Activated T-helper 1 cell treated with anti-CD3 and anti-CD28 coated beads, Interleukin-12 subunit alpha, Interleukin-12 subunit beta, Interleukin-2, Interleukin-4 antibody, amounts not matched to agents 30 ng/mL and 10 ng/mL and 1 ng/mL, durations not matched to agents 14 hours and 24 hours and 36 hours (primary cell): ENCODE data around the gene PRKCA. TPM values are rescaled to one million over a fixed set of nuclear protein-coding genes. Genes with fewer than 3 reads are reported as not detected.
"Not testable (repeated sequence)": the region's sequence is repeated elsewhere in the genome, so short reads cannot be mapped to it uniquely, and the experiment has no call there.

Source experiments
- DNase-seq: peaks from one replicate; pipeline ENCODE4 v3.0.0; 2021; ENCODE audit warnings: low spot score
- H3K27ac Mint-ChIP-seq: one replicate; pipeline ENCODE4 v1.8.0; 2021; ENCODE audit warnings: mild to moderate bottlenecking, mixed read lengths
- H3K27me3 Mint-ChIP-seq: one replicate; pipeline ENCODE4 v1.8.0; 2022; ENCODE audit warnings: mild to moderate bottlenecking, moderate library complexity, mixed read lengths; ENCODE audit not compliant: insufficient read depth
- H3K36me3 Mint-ChIP-seq: one replicate; pipeline ENCODE4 v1.8.0; 2021; ENCODE audit warnings: low read depth, mixed read lengths
- H3K4me1 Mint-ChIP-seq: one replicate; pipeline ENCODE4 v1.8.0; 2021; ENCODE audit warnings: low read depth, mixed read lengths
- H3K4me3 Mint-ChIP-seq: one replicate; pipeline ENCODE4 v1.8.0; 2021; ENCODE audit warnings: mild to moderate bottlenecking, moderate library complexity, mixed read lengths
- H3K9me3 Mint-ChIP-seq: one replicate; pipeline ENCODE4 v1.8.0; 2021; ENCODE audit warnings: mixed read lengths
- intact Hi-C: fragments of 100-400 bp; cut with micrococcal nuclease; formaldehyde crosslinking; loops from one replicate; pipeline ENCODE4 v1.15.1; 2024
- total RNA-seq: library from RNA; stranded (reverse); gene quantifications from 2 replicates; pipeline ENCODE4 v1.2.3, GENCODE V29; 2022

PRKCA gene
- total RNA-seq, 1 donor from 2014 or later, result 157 TPM

- Mint-ChIP-seq H3K27me3 (no peaks in the 10 kb centered on the region), H3K4me3 (no peak overlapping the region), H3K9me3 (no peaks in the 10 kb centered on the region), H3K27ac (peak overlapping the region; percentile 78), H3K4me1 (peaks cover 52% of the 10 kb centered on the region), H3K36me3 (peaks cover 27% of the 10 kb centered on the region)
- intact Hi-C loops, result loop anchor here (2.0 to 5.0 kb wide), 3 partner anchors 39 to 510 kb away; no protein-coding TSS in a partner anchor
- DNase-seq, result no peak
Observed at GRCh38 chr17:66711881-66712321, 409.5 kb downstream of the PRKCA start.

DNA sequence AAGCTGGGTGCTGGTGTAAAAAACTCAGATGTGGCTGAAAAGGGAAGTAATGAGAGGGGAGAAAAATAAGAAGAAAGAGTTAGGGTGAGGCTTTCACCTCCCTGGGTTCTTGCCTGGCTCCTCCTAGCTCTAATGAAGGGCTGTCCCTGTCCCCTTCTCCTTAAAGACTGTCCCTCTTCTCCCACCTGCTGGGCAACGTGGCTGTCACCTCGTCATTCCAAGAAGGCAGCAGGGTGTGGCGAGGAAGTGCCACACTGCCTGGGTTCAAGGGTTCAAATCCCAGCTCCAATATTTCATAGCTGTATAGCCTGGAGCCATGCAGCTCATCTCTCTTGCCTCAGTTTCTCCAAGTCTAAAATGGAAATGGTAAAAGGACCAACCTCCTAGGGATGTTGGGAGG, 410.0 kb downstream of the PRKCA start:
- Mint-ChIP-seq H3K9me3 (no peaks in the 10 kb centered on the region), H3K27me3 (no peaks in the 10 kb centered on the region), H3K4me1 (peaks cover 48% of the 10 kb centered on the region), H3K27ac (peak overlapping the region; percentile 78), H3K4me3 (no peak overlapping the region), H3K36me3 (peaks cover 24% of the 10 kb centered on the region)
- DNase-seq, result no peak
- intact Hi-C loops, result loop anchor here (2.0 to 5.0 kb wide), 3 partner anchors 40 to 510 kb away; no protein-coding TSS in a partner anchor

DNA sequence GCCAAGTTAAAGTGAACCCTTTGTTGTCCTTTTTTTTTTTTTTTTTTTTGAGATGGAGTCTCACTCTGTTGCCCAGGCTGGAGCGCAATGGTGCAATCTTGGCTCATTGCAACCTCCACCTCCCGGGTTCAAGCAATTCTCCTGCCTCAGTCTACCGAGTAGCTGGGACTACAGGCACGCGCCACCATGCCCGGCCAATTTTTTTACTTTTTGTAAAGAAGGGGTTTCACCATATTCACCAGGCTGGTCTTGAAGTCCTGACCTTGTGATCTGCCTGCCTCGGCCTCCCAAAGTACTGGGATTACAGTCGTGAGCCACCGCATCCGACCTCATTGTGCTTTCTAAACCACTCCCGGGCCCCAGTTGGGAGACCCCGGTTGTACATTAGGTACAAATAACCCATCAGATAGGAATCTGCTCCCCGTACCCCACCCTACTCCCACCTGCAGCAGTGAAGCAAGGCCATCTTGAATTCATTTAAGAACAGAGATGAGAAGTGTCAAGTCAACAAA, 410.7 kb downstream of the PRKCA start:
- peaks cover 20% of the 10 kb centered on the region for H3K36me3 Mint-ChIP-seq
- peaks cover 50% of the 10 kb centered on the region for H3K4me1 Mint-ChIP-seq
- peak overlapping the region; percentile 20 for H3K4me3 Mint-ChIP-seq

DNA sequence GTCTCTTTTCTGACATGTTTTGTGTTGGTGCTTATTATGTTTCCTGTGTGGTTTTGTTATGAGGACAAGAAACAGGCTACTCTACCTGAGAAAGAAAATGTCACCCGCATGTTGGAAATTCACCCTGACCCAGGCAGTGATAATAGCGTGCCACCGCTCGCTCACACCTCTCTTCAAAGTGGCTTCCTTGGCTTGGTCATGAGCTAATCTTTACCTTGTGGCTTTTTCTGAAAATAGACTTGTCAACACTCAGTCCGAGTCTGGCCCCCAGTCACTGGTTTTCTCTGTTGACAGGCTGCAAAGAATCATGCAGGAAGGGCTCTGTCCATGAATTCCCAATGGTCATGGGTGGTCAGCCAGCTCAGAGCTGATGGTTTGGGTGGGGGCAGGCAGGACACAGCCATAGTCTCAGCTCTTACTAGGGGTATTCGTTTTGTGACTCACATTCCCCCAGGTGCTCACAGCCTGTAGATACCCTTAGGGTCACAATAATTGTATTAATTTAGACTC, 411.2 kb downstream of the PRKCA start:
- Mint-ChIP-seq H3K36me3 (peaks cover 20% of the 10 kb centered on the region), H3K4me3 (no peak overlapping the region), H3K27me3 (no peaks in the 10 kb centered on the region), H3K9me3 (no peaks in the 10 kb centered on the region), H3K4me1 (peaks cover 50% of the 10 kb centered on the region), H3K27ac (peak overlapping the region; percentile 91)
- intact Hi-C loops, result loop anchor here (2.0 to 5.0 kb wide), 3 partner anchors 41 to 511 kb away; no protein-coding TSS in a partner anchor
- peak; percentile 9 for DNase-seq

More for the DNA sequence above, 410.7 kb downstream of the PRKCA start:
- not testable (repeated sequence) for H3K27me3 Mint-ChIP-seq, DNase-seq, H3K9me3 Mint-ChIP-seq
- H3K27ac Mint-ChIP-seq, result peak overlapping the region; percentile 91
- intact Hi-C loops, result loop anchor here (2.0 to 5.0 kb wide), 3 partner anchors 40 to 511 kb away; no protein-coding TSS in a partner anchor

- intact Hi-C loops, result loop anchor here (1.0 to 5.0 kb wide), 4 partner anchors 192 to 942 kb away; no protein-coding TSS in a partner anchor
- Mint-ChIP-seq H3K36me3 (peaks cover 20% of the 10 kb centered on the region), H3K4me1 (peaks cover 54% of the 10 kb centered on the region), H3K27ac (peak overlapping the region; percentile 91), H3K9me3 (no peaks in the 10 kb centered on the region), H3K27me3 (no peaks in the 10 kb centered on the region), H3K4me3 (peak overlapping the region; percentile 35)
- no peak for DNase-seq
Observed at GRCh38 chr17:66714046-66715023, 411.9 kb downstream of the PRKCA start.

DNA sequence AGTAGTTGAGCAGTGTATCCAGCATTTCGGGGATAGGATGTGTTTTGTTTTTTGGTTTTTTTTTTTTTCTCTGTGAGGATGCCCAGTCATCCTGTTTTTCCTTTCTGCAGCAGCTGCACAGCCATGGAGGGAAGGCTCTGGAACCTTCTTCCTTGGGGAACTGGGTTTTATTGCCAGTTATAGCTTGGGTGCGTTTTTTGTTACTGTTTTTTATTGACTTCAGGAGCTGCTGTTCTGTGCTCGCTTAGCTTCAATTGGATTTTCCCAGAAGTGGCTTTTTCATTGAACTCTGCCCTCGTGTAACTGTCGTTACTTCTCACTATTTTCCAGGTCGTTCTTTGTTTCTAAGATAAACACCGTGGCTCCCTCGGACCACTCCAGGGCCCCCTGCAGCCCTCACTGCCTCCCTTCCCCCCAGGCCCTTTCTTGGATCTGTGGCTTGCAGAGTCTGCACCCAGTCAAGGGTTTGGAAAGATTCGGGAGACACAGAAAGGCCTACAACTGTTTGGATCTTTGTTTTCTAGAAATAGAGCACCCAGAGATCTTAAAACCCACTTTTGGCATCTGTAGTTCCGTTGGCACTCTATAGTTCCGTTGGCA, 412.8 kb downstream of the PRKCA start:
- Mint-ChIP-seq H3K36me3 (peaks cover 23% of the 10 kb centered on the region), H3K4me1 (peaks cover 54% of the 10 kb centered on the region), H3K9me3 (no peaks in the 10 kb centered on the region), H3K4me3 (no peak overlapping the region), H3K27me3 (no peaks in the 10 kb centered on the region), H3K27ac (peak overlapping the region; percentile 91)
- DNase-seq, result no peak
- intact Hi-C loops, result loop anchor here (1.0 to 5.0 kb wide), 3 partner anchors 191 to 943 kb away; no protein-coding TSS in a partner anchor

DNA sequence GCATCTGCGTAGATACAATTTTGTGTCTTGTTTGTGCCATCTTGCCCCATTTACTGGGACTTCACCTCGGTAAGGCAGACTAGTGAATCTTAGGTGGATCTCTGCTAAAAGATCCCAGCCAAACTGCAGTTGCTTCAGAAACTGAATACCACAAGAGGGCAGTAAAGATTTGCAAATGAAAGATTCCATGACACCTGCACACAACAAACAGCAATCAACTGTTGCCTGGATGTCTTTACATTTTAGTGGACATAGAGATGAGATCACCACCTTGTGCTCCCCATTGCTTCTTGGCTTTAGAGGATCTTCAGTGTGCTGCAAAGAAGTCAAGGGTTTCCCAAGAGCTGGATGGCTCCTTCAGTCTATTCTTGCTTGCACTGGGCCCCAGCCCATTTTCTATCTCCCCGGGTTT, 413.3 kb downstream of the PRKCA start:
- no peaks in the 10 kb centered on the region for H3K9me3 Mint-ChIP-seq
- no peak overlapping the region for H3K4me3 Mint-ChIP-seq
- H3K36me3 Mint-ChIP-seq, result peaks cover 23% of the 10 kb centered on the region
- H3K27me3 Mint-ChIP-seq, result no peaks in the 10 kb centered on the region
- peak overlapping the region; percentile 72 for H3K27ac Mint-ChIP-seq
- intact Hi-C loops, result loop anchor here (1.0 to 5.0 kb wide), 3 partner anchors 191 to 943 kb away; no protein-coding TSS in a partner anchor
- H3K4me1 Mint-ChIP-seq, result peaks cover 54% of the 10 kb centered on the region
- DNase-seq, result no peak

DNA sequence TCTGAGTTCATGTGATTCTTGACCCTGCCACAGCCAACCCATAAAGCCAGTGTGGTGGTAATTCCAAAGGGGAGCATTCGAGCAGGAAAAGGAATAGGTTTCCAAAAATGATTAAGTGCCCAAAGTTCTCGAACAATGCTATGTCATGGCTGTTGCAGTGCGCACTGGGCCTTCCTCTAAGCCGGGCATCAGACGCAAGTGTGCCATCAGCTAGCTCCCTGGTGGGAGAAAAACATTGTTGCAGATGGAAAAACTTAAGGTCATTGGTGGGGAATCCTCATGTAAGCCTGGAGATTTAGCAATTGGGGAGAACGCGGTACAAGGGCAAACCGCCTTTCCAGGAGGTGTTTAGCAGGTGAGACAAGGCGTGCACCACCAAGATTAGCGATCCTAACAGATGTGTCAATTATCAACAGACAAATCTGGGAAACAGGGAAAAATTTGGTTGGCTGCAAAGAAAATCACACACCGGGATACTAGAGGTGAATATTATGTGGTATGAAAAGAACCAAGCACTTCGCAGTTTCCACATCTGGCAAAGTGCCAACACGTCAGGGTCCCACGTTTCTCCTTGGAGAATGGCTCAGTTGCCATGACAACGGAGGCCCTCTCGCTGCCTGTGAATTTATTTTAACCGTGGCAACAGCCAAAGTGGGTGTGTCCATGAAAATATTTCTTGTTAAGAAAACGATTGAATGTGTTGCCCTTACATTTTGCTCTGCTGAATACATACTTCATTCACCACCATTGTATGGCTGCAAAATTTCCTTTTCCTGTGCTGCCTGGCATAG, 414.0 kb downstream of the PRKCA start:
- H3K9me3 Mint-ChIP-seq, result no peaks in the 10 kb centered on the region
- intact Hi-C loops, result loop anchor here (5.0 kb wide), 1 partner anchor 944 kb away; no protein-coding TSS in a partner anchor
- peaks cover 50% of the 10 kb centered on the region for H3K4me1 Mint-ChIP-seq
- peaks cover 20% of the 10 kb centered on the region for H3K36me3 Mint-ChIP-seq
- peak overlapping the region; percentile 72 for H3K27ac Mint-ChIP-seq
- H3K4me3 Mint-ChIP-seq, result no peak overlapping the region
- DNase-seq, result no peak
- H3K27me3 Mint-ChIP-seq, result no peaks in the 10 kb centered on the region

DNA sequence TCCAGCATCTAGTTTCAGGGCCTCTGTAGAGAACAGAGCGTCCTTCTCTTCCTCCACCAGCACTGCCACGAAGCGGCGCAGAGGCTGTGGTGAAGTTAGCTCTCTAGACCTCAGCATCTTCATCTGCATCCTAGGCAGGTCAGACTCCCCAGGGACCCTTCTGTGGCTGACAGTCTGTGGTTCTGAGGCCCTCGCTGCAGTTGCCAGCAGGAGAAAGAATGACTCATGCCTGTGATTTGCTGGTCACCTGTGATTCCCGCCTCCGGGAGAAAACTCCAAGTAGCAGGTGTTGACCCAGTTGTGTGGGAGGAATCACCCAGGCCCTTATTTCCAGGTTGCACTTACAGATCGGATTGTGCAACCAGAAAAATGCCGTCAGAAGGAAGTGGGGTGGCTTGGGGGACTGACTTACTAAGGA, 415.2 kb downstream of the PRKCA start:
- Mint-ChIP-seq H3K9me3 (no peaks in the 10 kb centered on the region), H3K4me3 (no peak overlapping the region), H3K27ac (no peak overlapping the region), H3K4me1 (peaks cover 38% of the 10 kb centered on the region), H3K27me3 (no peaks in the 10 kb centered on the region), H3K36me3 (peaks cover 20% of the 10 kb centered on the region)
- DNase-seq, result no peak
- intact Hi-C loops, result loop anchor here (5.0 kb wide), 1 partner anchor 945 kb away; no protein-coding TSS in a partner anchor

DNA sequence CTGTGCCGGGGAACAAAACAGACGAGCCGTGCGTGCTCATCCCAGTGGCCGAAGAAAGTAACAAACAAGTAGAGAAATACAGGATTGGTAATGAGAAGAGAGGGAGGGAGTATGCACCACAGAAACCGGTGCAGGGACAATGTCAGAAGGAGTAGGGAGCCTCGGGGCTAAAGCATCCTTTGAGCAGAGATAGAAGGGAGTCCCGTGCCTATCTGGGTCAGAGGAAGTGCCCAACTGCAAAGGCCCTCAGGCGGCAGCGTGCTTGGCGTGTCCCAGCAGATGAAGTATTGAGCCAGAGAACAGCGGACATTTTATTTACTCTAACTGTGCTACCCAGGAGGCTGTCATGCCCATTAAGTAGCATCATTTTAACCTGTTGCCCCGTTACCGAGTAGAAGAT, 417.6 kb downstream of the PRKCA start:
- Mint-ChIP-seq H3K27ac (no peak overlapping the region), H3K36me3 (peaks cover 12% of the 10 kb centered on the region), H3K4me3 (no peak overlapping the region), H3K27me3 (no peaks in the 10 kb centered on the region), H3K9me3 (no peaks in the 10 kb centered on the region), H3K4me1 (peaks cover 25% of the 10 kb centered on the region)
- intact Hi-C loops, result no loop called here
- DNase-seq, result no peak

DNA sequence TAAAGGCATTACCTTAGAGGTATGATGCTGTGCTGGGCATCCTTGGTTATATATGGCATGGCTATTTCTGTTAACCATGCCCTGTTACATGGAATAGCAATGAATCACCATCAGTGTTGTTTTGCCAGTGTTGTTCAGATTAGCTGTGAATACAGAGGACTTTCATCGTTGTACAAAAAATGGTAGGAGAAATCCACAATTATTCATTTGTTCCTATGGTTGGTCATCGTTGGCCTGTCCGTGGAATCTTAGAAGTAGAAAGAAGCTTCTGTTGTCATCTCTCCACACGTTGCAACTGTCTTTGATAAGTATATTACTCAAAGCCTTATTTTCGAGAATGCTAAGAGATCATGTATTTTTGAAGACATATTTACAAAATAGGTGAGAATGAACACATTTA, 418.2 kb downstream of the PRKCA start:
- H3K36me3 Mint-ChIP-seq, result peaks cover 11% of the 10 kb centered on the region
- no peaks in the 10 kb centered on the region for H3K9me3 Mint-ChIP-seq
- intact Hi-C loops, result no loop called here
- no peak overlapping the region for H3K4me3 Mint-ChIP-seq
- no peak for DNase-seq
- no peaks in the 10 kb centered on the region for H3K27me3 Mint-ChIP-seq
- peaks cover 28% of the 10 kb centered on the region for H3K4me1 Mint-ChIP-seq
- no peak overlapping the region for H3K27ac Mint-ChIP-seq

GRCh38 chr17:66722341-66722740, 419.9 kb downstream of the PRKCA start:
- Mint-ChIP-seq H3K4me3 (no peak overlapping the region), H3K27me3 (no peaks in the 10 kb centered on the region), H3K36me3 (peaks cover 5% of the 10 kb centered on the region), H3K27ac (no peak overlapping the region), H3K4me1 (peaks cover 20% of the 10 kb centered on the region), H3K9me3 (no peaks in the 10 kb centered on the region)
- no peak for DNase-seq
- intact Hi-C loops, result no loop called here
